Natural killer cell (primary cell): ENCODE results near the gene PRRT1B. TPM values are rescaled to one million over a fixed set of nuclear protein-coding genes. Genes with fewer than 3 reads are reported as not detected.

Source experiments
- ATAC-seq, 3 donors: fragments of 150-1000 bp in 2 of 3; fragments of 200-7000 bp in 1 of 3; cut with Tn5 transposase; 1 replicate in 1 of 3; 2 replicates in 2 of 3; pipeline ENCODE4 v1.10.0; 2021; ENCODE audit warnings: mild to moderate bottlenecking in 2 of 3, moderate library complexity in 2 of 3
- DNase-seq, 2 donors: peaks; one replicate each; pipeline versions ENCODE4 v3.0.0 to v3.0.0-alpha.2; 2013 to 2021; ENCODE audit warnings: mixed read lengths in 1 of 2
- H3K27ac ChIP-seq: one replicate; pipeline ENCODE4 v1.5.1; 2013; ENCODE audit warnings: mild to moderate bottlenecking, low read length
- H3K27me3 ChIP-seq: one replicate; pipeline ENCODE4 v1.6.1; 2013; ENCODE audit warnings: low read length; ENCODE audit not compliant: control insufficient read depth, insufficient read depth
- H3K36me3 ChIP-seq: one replicate; pipeline ENCODE4 v1.6.1; 2013; ENCODE audit warnings: low read length; ENCODE audit not compliant: control insufficient read depth, insufficient read depth
- H3K4me1 ChIP-seq: one replicate; pipeline ENCODE4 v1.6.1; 2013; ENCODE audit warnings: low read length; ENCODE audit not compliant: control insufficient read depth, insufficient read depth
- H3K4me3 ChIP-seq: one replicate; pipeline ENCODE4 v1.5.1; 2013; ENCODE audit warnings: low read length
- H3K9me3 ChIP-seq: one replicate; pipeline ENCODE4 v1.6.1; 2013; ENCODE audit warnings: low read length; ENCODE audit not compliant: control insufficient read depth, insufficient read depth
- H3K27ac Mint-ChIP-seq, 2 donors: one replicate each; pipeline ENCODE4 v1.8.0; 2022; ENCODE audit warnings: mild to moderate bottlenecking in 2 of 2, mixed read lengths in 2 of 2, moderate library complexity in 1 of 2
- H3K27me3 Mint-ChIP-seq, 2 donors: one replicate each; pipeline ENCODE4 v1.8.0; 2022; ENCODE audit warnings: low read depth in 2 of 2, mixed read lengths in 2 of 2
- H3K36me3 Mint-ChIP-seq: one replicate; pipeline ENCODE4 v1.8.0; 2022; ENCODE audit warnings: mixed read lengths
- H3K4me1 Mint-ChIP-seq, 2 donors: one replicate each; pipeline ENCODE4 v1.8.0; 2022; ENCODE audit warnings: mixed read lengths in 2 of 2
- H3K4me3 Mint-ChIP-seq: one replicate; pipeline ENCODE4 v1.8.0; 2022; ENCODE audit warnings: mild to moderate bottlenecking, moderate library complexity, mixed read lengths
- H3K9me3 Mint-ChIP-seq, 2 donors: one replicate each; pipeline ENCODE4 v1.8.0; 2022; ENCODE audit warnings: mixed read lengths in 2 of 2
- CTCF ChIP-seq: fragments of 200-600 bp; IDR thresholded peaks from one replicate; pipeline ENCODE4 v1.8.0; 2022; ENCODE audit warnings: antibody characterized with exemption
- WGBS: methylation state at CpG from one replicate; pipeline ENCODE4 v1.1.7; 2013; ENCODE audit warnings: missing lambda C conversion rate; ENCODE audit not compliant: insufficient coverage; 5-methylcytosine and 5-hydroxymethylcytosine counted together
- intact Hi-C: fragments of 100-400 bp; cut with micrococcal nuclease; formaldehyde crosslinking; loops from one replicate; pipeline ENCODE4 v1.14.2; 2022
- total RNA-seq, 4 donors: library from RNA; stranded (reverse); fragments of 120-200 nt in 1 of 4; gene quantifications; one replicate each; pipeline versions ENCODE4 v1.2.3 to v1.2.4, GENCODE V29; 2013 to 2022

Gene PRRT1B
- total RNA-seq, 3 donors from 2014 or later (not counting 1 experiment from before 2014, with no cell fraction given): not detected

GRCh38 chr9:131607591-131607990 lies 62.3 kb downstream of the PRRT1B start:
- Mint-ChIP-seq H3K9me3 (no peaks in the 10 kb centered on the region), H3K4me3 (no peak overlapping the region)

GRCh38 chr9:131608493-131609037 lies 63.2 kb downstream of the PRRT1B start:
- H3K27me3 ChIP-seq: no peaks in the 10 kb centered on the region
- 97% methylated on average over 12 of the region's 12 CpGs for WGBS
- no peak for DNase-seq
- Mint-ChIP-seq H3K4me1 (peaks cover 24 to 39% of the 10 kb centered on the region in 2 donors), H3K4me3 (no peak overlapping the region), H3K27me3 (no peaks in the 10 kb centered on the region), H3K27ac (no peak overlapping the region), H3K36me3 (peaks cover 7% of the 10 kb centered on the region), H3K9me3 (no peaks in the 10 kb centered on the region)
- no peak overlapping the region for H3K4me3 ChIP-seq
- intact Hi-C loops: no loop called here
- no peak for TF ChIP-seq CTCF
- no peak overlapping the region for H3K27ac ChIP-seq
- peaks cover 75% of the 10 kb centered on the region for H3K36me3 ChIP-seq
- no peak for ATAC-seq
- no peaks in the 10 kb centered on the region for H3K4me1 ChIP-seq
- H3K9me3 ChIP-seq: no peaks in the 10 kb centered on the region

More at GRCh38 chr9:131607591-131607990, 62.3 kb downstream of the PRRT1B start:
- WGBS: 89% methylated on average over 8 of the region's 8 CpGs
- ATAC-seq: no peak
- no peak for TF ChIP-seq CTCF
- Mint-ChIP-seq H3K36me3 (no peaks in the 10 kb centered on the region), H3K27ac (no peak overlapping the region), H3K27me3 (no peaks in the 10 kb centered on the region), H3K4me1 (peaks cover 25 to 39% of the 10 kb centered on the region in 2 donors)
- intact Hi-C loops: no loop called here
- no peak overlapping the region for H3K4me3 ChIP-seq
- H3K9me3 ChIP-seq: no peaks in the 10 kb centered on the region
- peaks cover 77% of the 10 kb centered on the region for H3K36me3 ChIP-seq
- no peak overlapping the region for H3K27ac ChIP-seq
- DNase-seq: no peak
- no peaks in the 10 kb centered on the region for H3K27me3 ChIP-seq
- H3K4me1 ChIP-seq: no peaks in the 10 kb centered on the region

Other genes starting within 250 kb of the PRRT1B start
- gene PRRC2B, start 151.4 kb upstream of the PRRT1B start, total RNA-seq: 100 to 1,000 TPM; 249 to 275 (median 274) TPM
- 10 to 100 TPM; 35.5 to 38.8 (median 36.3) TPM for gene POMT1, start 42.6 kb upstream of the PRRT1B start, total RNA-seq
- gene UCK1, start 14.3 kb upstream of the PRRT1B start, total RNA-seq: 10 to 100 TPM; 29.9 to 35.2 (median 30.2) TPM
- 100 to 1,000 TPM; 210 to 224 (median 222) TPM for gene RAPGEF1, start 194.6 kb downstream of the PRRT1B start, total RNA-seq